ENCODE results near the gene PPP1R13L.

The PPP1R13L gene

GRCh38 chr19:45404557-45405434, at the start of gene PPP1R13L:
TSS of gene PPP1R13L (minus strand) at chr19:45405069. CDS start at chr19:45398318, 6,751 bp downstream.
- in situ Hi-C loops (cut with MboI; ENCODE audit: low sequenced_read_pairs) = no loop called here

- in situ Hi-C loops (cut with MboI; ENCODE audit: low sequenced_read_pairs) = no loop called here
Observed at GRCh38 chr19:45451850-45452387, 47.0 kb upstream of the PPP1R13L start.

GRCh38 chr19:45451131-45451849, 46.4 kb upstream of the PPP1R13L start:
- in situ Hi-C loops (cut with MboI; ENCODE audit: low sequenced_read_pairs) = no loop called here

GRCh38 chr19:45450012-45450333, 45.1 kb upstream of the PPP1R13L start:
- in situ Hi-C loops (cut with MboI; ENCODE audit: low sequenced_read_pairs) = no loop called here

GRCh38 chr19:45448887-45449299, 44.0 kb upstream of the PPP1R13L start:
- in situ Hi-C loops (cut with MboI; ENCODE audit: low sequenced_read_pairs) = no loop called here

GRCh38 chr19:45448425-45448756, 43.5 kb upstream of the PPP1R13L start:
- in situ Hi-C loops (cut with MboI; ENCODE audit: low sequenced_read_pairs) = no loop called here

GRCh38 chr19:45446944-45447343, 42.1 kb upstream of the PPP1R13L start:
- in situ Hi-C loops (cut with MboI; ENCODE audit: low sequenced_read_pairs) = no loop called here

GRCh38 chr19:45446295-45446694, 41.4 kb upstream of the PPP1R13L start:
- in situ Hi-C loops (cut with MboI; ENCODE audit: low sequenced_read_pairs) = no loop called here

GRCh38 chr19:45445139-45445538, 40.3 kb upstream of the PPP1R13L start:
- in situ Hi-C loops (cut with MboI; ENCODE audit: low sequenced_read_pairs) = no loop called here

- in situ Hi-C loops (cut with MboI; ENCODE audit: low sequenced_read_pairs) = no loop called here
Observed at GRCh38 chr19:45444318-45445041, 39.6 kb upstream of the PPP1R13L start.

- in situ Hi-C loops (cut with MboI; ENCODE audit: low sequenced_read_pairs) = no loop called here
Observed at GRCh38 chr19:45443462-45444317, 38.8 kb upstream of the PPP1R13L start.

GRCh38 chr19:45442778-45443461, 38.1 kb upstream of the PPP1R13L start:
- in situ Hi-C loops (cut with MboI; ENCODE audit: low sequenced_read_pairs) = no loop called here

- in situ Hi-C loops (cut with MboI; ENCODE audit: low sequenced_read_pairs) = no loop called here
Observed at GRCh38 chr19:45442408-45442777, 37.5 kb upstream of the PPP1R13L start.

- in situ Hi-C loops (cut with MboI; ENCODE audit: low sequenced_read_pairs) = no loop called here
Observed at GRCh38 chr19:45440873-45441654, 36.2 kb upstream of the PPP1R13L start.

- in situ Hi-C loops (cut with MboI; ENCODE audit: low sequenced_read_pairs) = no loop called here
Observed at GRCh38 chr19:45440259-45440638, 35.4 kb upstream of the PPP1R13L start.

- in situ Hi-C loops (cut with MboI; ENCODE audit: low sequenced_read_pairs) = loop anchor here (5.0 kb wide), 1 partner anchor 38 kb away; no protein-coding TSS in a partner anchor
Observed at GRCh38 chr19:45439569-45440258, 34.8 kb upstream of the PPP1R13L start.

GRCh38 chr19:45439190-45439568, 34.3 kb upstream of the PPP1R13L start:
- in situ Hi-C loops (cut with MboI; ENCODE audit: low sequenced_read_pairs) = loop anchor here (5.0 kb wide), 1 partner anchor 38 kb away; no protein-coding TSS in a partner anchor

- in situ Hi-C loops (cut with MboI; ENCODE audit: low sequenced_read_pairs) = loop anchor here (5.0 kb wide), 1 partner anchor 40 kb away; no protein-coding TSS in a partner anchor
Observed at GRCh38 chr19:45437328-45437727, 32.5 kb upstream of the PPP1R13L start.
